K562 (cell line): ENCODE data around the gene ZSWIM8.

Experiments used
- MAFK ChIP-seq: IDR thresholded peaks from 2 replicates; pipeline ENCODE4 v1.6.1; 2011; ENCODE audit warnings: low read length, improper control_type of control experiment
- SOX6 ChIP-seq: fragments of 450-650 bp; IDR thresholded peaks from 2 replicates; pipeline ENCODE4 v1.6.1; 2014; ENCODE audit warnings: mild to moderate bottlenecking

DNA sequence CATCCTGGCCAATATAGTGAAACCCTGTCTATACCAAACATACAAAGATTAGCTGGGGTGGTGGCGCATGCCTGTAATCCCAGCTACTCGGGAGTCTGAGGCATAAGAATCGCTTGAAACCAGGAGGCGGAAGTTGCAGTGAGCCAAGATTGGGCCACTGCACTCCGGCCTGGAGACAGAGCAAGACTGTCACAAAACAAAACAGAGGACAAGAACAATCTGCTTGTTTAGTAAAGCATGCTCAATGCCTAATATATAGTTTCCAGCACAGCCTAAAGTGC lies 43.0 kb upstream of the ZSWIM8 start:
- TF ChIP-seq SOX6 (no peak), MAFK (no peak)
